ENCODE results near the gene EXOC4. TPM values are rescaled to one million over a fixed set of nuclear protein-coding genes. Genes with fewer than 3 reads are reported as not detected.
"Not testable (repeated sequence)": the region's sequence is repeated elsewhere in the genome, so short reads cannot be mapped to it uniquely, and the experiment has no call there.

Gene EXOC4
- total RNA-seq, 4 donors from 2014 or later = 60.0 to 187 (median 80.1) TPM

DNA sequence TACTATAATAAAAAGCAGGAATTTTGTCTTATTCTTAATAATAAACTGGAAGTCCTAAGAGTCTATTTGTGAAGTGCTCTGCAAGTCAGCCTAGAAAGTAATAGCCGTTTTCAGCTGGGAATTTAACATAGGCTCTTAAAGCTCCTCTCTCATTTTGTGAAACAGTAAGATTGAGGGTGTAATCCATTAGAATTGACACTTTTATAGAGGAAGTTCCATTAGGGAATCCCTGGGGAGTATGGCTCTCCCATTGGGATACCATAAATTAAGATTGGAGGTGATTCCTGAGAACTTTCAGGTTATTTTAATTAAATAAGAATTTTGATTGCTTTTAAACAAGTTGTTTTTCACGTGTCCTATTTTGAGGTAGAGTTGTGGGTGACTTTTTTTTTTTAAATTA, 68.0 kb downstream of the EXOC4 start:
- Histone ChIP-seq H3K36me3 (peaks cover 40% of the 10 kb centered on the region), H3K27ac (no peak overlapping the region), H3K4me3 (no peak overlapping the region), H3K4me1 (no peaks in the 10 kb centered on the region), H3K27me3 (no peaks in the 10 kb centered on the region), H3K9me3 (peaks cover 4% of the 10 kb centered on the region)
- DNase-seq (ENCODE audit: low spot score in 2 of 2) = no peak
- WGBS = 69% methylated on average over 2 of the region's 2 CpGs
- TF ChIP-seq POLR2AphosphoS5 (IDR thresholded peaks at IDR 0.05) = no peak

- not testable (repeated sequence) for H3K27ac ChIP-seq; H3K4me3 ChIP-seq; H3K27me3 ChIP-seq; DNase-seq (ENCODE audit: low spot score in 2 of 2); H3K9me3 ChIP-seq; H3K4me1 ChIP-seq
- over 99% methylated on average over 4 of the region's 4 CpGs for WGBS
- H3K36me3 ChIP-seq = peaks cover 45% of the 10 kb centered on the region
These were observed 68.5 kb downstream of the EXOC4 start for GRCh38 chr7:133321366-133321765.

DNA sequence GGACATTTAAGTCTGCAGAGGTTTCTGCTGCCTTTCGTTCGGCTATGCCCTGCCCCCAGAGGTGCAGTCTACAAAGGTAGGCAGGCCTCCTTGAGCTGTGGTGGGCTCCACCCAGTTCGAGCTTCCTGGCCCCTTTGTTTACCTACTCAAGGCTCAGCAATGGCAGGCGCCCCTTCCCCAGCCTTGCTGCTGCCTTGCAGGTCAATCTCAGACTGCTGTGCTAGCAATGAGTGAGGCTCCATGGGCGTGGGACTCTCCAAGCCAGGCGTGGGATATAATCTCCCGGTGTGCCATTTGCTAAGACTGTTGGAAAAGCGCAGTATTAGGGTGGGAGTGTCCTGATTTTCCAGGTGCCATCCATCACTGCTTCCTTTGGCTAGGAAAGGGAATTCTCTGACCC, 73.9 kb downstream of the EXOC4 start:
- peaks cover 25% of the 10 kb centered on the region for H3K36me3 ChIP-seq
- not testable (repeated sequence) for H3K27ac ChIP-seq
- 94% methylated on average over 8 of the region's 8 CpGs for WGBS

GRCh38 chr7:133328021-133328420, 75.1 kb downstream of the EXOC4 start:
- H3K4me1 ChIP-seq; H3K27ac ChIP-seq; DNase-seq (ENCODE audit: low spot score in 2 of 2); H3K27me3 ChIP-seq; H3K4me3 ChIP-seq; H3K9me3 ChIP-seq: not testable (repeated sequence)
- peaks cover 17% of the 10 kb centered on the region for H3K36me3 ChIP-seq
- 94% methylated on average over 1 of the region's 1 CpG for WGBS

More for the DNA sequence above, 73.9 kb downstream of the EXOC4 start:
- not testable (repeated sequence) for H3K4me1 ChIP-seq; DNase-seq (ENCODE audit: low spot score in 2 of 2); H3K27me3 ChIP-seq; H3K9me3 ChIP-seq; H3K4me3 ChIP-seq

DNA sequence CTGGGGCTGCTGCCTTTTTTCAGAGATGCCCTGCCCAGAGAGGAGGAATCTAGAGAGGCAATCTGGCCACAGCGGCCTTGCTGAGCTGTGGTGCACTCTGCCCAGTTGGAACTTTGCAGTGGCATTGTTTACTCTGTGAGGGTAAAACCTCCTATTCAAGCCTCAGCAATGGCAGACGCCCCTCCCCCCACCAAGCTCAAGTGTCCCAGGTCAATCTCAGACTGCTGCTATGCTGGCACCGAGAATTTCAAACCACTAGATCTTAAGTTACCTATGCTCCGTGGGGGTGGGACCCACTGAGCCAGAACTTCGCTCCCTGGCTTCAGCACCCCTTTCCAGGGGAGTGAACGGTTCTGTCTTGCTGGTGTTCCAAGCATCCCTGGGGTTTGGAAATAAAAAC, 77.2 kb downstream of the EXOC4 start:
- H3K27me3 ChIP-seq = no peaks in the 10 kb centered on the region
- 100% methylated on average over 1 of the region's 6 CpGs for WGBS
- no peak overlapping the region for H3K27ac ChIP-seq
- no peak for DNase-seq (ENCODE audit: low spot score in 2 of 2)
- no peak overlapping the region for H3K4me3 ChIP-seq
- peaks cover 17% of the 10 kb centered on the region for H3K36me3 ChIP-seq
- no peaks in the 10 kb centered on the region for H3K9me3 ChIP-seq
- no peaks in the 10 kb centered on the region for H3K4me1 ChIP-seq
- TF ChIP-seq POLR2A (IDR thresholded peaks at IDR 0.05) (no peak), POLR2AphosphoS5 (IDR thresholded peaks at IDR 0.05) (no peak), CTCF (IDR thresholded peaks at IDR 0.05) (no peak), EP300 (IDR thresholded peaks at IDR 0.05) (no peak)

DNA sequence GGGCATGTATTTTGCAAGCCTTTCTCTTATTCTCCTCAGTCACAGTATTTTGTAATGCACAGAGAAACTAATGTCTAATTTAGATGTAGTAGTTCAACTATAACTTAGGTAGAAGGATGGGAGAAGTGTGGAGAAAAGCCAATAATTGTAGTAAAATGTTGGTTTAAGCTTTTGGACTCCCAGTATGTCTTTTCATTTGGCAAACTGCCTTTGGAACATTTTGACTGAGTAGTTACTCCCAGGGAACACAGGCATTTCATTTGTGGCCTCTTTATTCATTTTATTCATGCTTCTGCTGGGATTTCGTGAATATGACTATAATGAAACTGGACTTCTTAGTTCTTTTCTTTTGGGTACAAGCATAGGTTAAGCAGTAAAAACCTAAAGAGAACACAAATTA, 79.0 kb downstream of the EXOC4 start:
- H3K9me3 ChIP-seq = no peaks in the 10 kb centered on the region
- 78% methylated on average over 1 of the region's 1 CpG for WGBS

DNA sequence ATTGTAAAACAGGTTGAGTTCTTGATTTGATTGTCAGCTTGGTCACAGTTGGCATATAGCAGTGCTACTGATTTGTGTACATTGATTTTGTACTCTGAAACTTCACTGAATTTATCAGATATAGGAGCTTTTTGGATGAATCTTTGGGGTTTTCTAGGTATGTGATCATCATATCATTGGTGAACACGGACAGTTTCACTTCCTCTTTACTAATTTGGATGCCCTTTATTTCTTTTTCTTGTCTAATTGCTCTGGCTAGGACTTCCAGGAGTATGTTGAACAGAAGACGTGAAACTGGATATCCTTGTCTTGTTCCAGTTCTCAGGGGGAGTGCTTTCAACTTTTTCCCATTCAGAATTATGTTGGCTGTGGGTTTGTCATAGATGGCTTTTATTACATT, 86.9 kb downstream of the EXOC4 start:
- no peak for TF ChIP-seq CTCF (IDR thresholded peaks at IDR 0.05)
- no peak for TF ChIP-seq POLR2A (IDR thresholded peaks at IDR 0.05)
- no peak for TF ChIP-seq EP300 (IDR thresholded peaks at IDR 0.05)
- no peak for TF ChIP-seq POLR2AphosphoS5 (IDR thresholded peaks at IDR 0.05)
- no peaks in the 10 kb centered on the region for H3K27me3 ChIP-seq
- H3K9me3 ChIP-seq = peaks cover 15% of the 10 kb centered on the region
- no peak for DNase-seq (ENCODE audit: low spot score in 2 of 2)
- H3K36me3 ChIP-seq = no peaks in the 10 kb centered on the region
- WGBS = 94% methylated on average over 2 of the region's 2 CpGs
- H3K4me3 ChIP-seq = no peak overlapping the region
- no peaks in the 10 kb centered on the region for H3K4me1 ChIP-seq
- H3K27ac ChIP-seq = no peak overlapping the region

More for the DNA sequence above, 79.0 kb downstream of the EXOC4 start:
- Histone ChIP-seq H3K27ac (no peak overlapping the region), H3K4me1 (no peaks in the 10 kb centered on the region), H3K4me3 (no peak overlapping the region), H3K36me3 (peaks cover 3% of the 10 kb centered on the region), H3K27me3 (no peaks in the 10 kb centered on the region)
- TF ChIP-seq EP300 (IDR thresholded peaks at IDR 0.05) (no peak), POLR2AphosphoS5 (IDR thresholded peaks at IDR 0.05) (no peak), CTCF (IDR thresholded peaks at IDR 0.05) (no peak)
- no peak for DNase-seq (ENCODE audit: low spot score in 2 of 2)
